Esophagus muscularis mucosa (tissue), 4 donors: Measurements from ENCODE around the gene CPA4. TPM values are rescaled to one million over a fixed set of nuclear protein-coding genes. Genes with fewer than 3 reads are reported as not detected.

Source experiments
- DNase-seq: peaks from one replicate; pipeline ENCODE4 v3.0.0-alpha.2; 2017; ENCODE audit errors: extremely low spot score
- H3K27ac ChIP-seq, 4 donors: fragments of 200-600 bp; sonication (generic); replicated peaks in 1 of 4; 1 replicate in 3 of 4; 2 replicates in 1 of 4; pipeline ENCODE4 v1.5.1; 2016 to 2019; ENCODE audit warnings: mild to moderate bottlenecking in 1 of 4
- H3K27me3 ChIP-seq, 4 donors: fragments of 200-600 bp; sonication (generic); one replicate each; pipeline versions ENCODE4 v1.5.1 to v1.6.0; 2016 to 2019
- H3K36me3 ChIP-seq, 4 donors: fragments of 200-600 bp; sonication (generic); one replicate each; pipeline ENCODE4 v1.5.1; 2016 to 2019
- H3K4me1 ChIP-seq, 4 donors: fragments of 200-600 bp; sonication (generic); one replicate each; pipeline ENCODE4 v1.5.1; 2016 to 2019
- H3K4me3 ChIP-seq, 4 donors: fragments of 200-600 bp; sonication (generic); 1 replicate in 2 of 4; 2 replicates in 2 of 4; pipeline ENCODE4 v1.5.1; 2016 to 2019; ENCODE audit warnings: mild to moderate bottlenecking in 4 of 4, moderate library complexity in 1 of 4
- H3K9me3 ChIP-seq, 4 donors: fragments of 200-600 bp; sonication (generic); 1 replicate in 3 of 4; 2 replicates in 1 of 4; pipeline ENCODE4 v1.5.1; 2016 to 2019
- CTCF ChIP-seq, 3 experiments: fragments of 200-600 bp in 2 of 3; fragments of 450-650 bp in 1 of 3; sonication (generic) in 2 of 3; IDR thresholded peaks; one replicate each; pipeline ENCODE4 v1.5.1; 2017 to 2019; ENCODE audit warnings: antibody characterized with exemption in 3 of 3, mild to moderate bottlenecking in 2 of 3, moderate library complexity in 1 of 3
- EP300 ChIP-seq: sonication (generic); formaldehyde crosslinking; IDR thresholded peaks from one replicate; pipeline ENCODE4 v1.6.1; 2017; ENCODE audit warnings: antibody characterized with exemption
- POLR2A ChIP-seq: fragments of 450-650 bp; IDR thresholded peaks from one replicate; pipeline ENCODE4 v1.6.1; 2017; ENCODE audit warnings: antibody characterized with exemption, moderate library complexity, mild to moderate bottlenecking, low read depth
- POLR2AphosphoS5 ChIP-seq, 2 donors: sonication (generic); formaldehyde crosslinking; IDR thresholded peaks; one replicate each; pipeline ENCODE4 v1.6.1; 2017; ENCODE audit warnings: antibody characterized with exemption in 2 of 2
- WGBS: methylation state at CpG from one replicate; pipeline ENCODE4 v1.1.5; 2018; 5-methylcytosine and 5-hydroxymethylcytosine counted together
- intact Hi-C: fragments of 100-400 bp; cut with DNase I; formaldehyde crosslinking; loops from one replicate; pipeline ENCODE4 v1.15.1; 2023
- total RNA-seq, 4 donors: library from RNA; depleted of rRNA; stranded (reverse); fragments of >200 nt; gene quantifications; one replicate each; pipeline versions ENCODE4 v1.1.0 to v1.2.1, GENCODE V29; 2016

The CPA4 gene
- total RNA-seq, 4 donors from 2014 or later = not detected

GRCh38 chr7:130322615-130323014 is 29.7 kb downstream of the CPA4 start:
- Histone ChIP-seq H3K27ac (no peak overlapping the region), H3K4me1 (no peaks in the 10 kb centered on the region), H3K27me3 (no peaks in the 10 kb centered on the region), H3K4me3 (no peak overlapping the region), H3K36me3 (no peaks in the 10 kb centered on the region), H3K9me3 (no peaks in the 10 kb centered on the region)
- WGBS = 89% methylated on average over 7 of the region's 7 CpGs
- TF ChIP-seq POLR2A = no peak
- TF ChIP-seq POLR2AphosphoS5 (IDR thresholded peaks at IDR 0.05) = no peak
- TF ChIP-seq CTCF (IDR thresholded peaks at IDR 0.05) = no peak
- TF ChIP-seq EP300 = no peak
- intact Hi-C loops = no loop called here
- no peak for DNase-seq

- Histone ChIP-seq H3K4me1 (no peaks in the 10 kb centered on the region), H3K27ac (no peak overlapping the region), H3K9me3 (no peaks in the 10 kb centered on the region), H3K4me3 (no peak overlapping the region), H3K27me3 (no peaks in the 10 kb centered on the region), H3K36me3 (no peaks in the 10 kb centered on the region)
- 93% methylated on average over 10 of the region's 10 CpGs for WGBS
- intact Hi-C loops = no loop called here
- no peak for TF ChIP-seq CTCF (IDR thresholded peaks at IDR 0.05)
- no peak for TF ChIP-seq POLR2A
- TF ChIP-seq EP300 = no peak
- no peak for TF ChIP-seq POLR2AphosphoS5 (IDR thresholded peaks at IDR 0.05)
- no peak for DNase-seq
These were observed 31.5 kb downstream of the CPA4 start for GRCh38 chr7:130324306-130324943.

DNA sequence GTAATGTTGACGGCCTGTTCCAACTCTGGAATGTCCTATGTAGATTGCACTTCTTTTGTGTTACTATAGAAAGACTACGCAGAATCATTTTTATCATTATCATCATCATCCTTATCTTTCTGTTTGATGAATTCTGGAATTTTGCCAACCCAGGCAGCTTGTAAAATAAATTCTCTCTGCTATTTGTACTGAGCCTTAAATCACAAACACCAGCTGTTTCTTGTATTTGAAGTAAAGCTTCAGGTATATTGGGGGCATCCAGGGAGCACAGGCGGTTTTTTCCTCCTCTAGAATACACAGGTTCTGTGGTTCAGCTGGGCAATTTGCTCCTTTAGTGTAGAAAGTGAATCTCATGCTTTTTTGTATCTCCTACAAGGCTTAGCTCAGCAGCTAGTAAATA is 36.7 kb downstream of the CPA4 start:
- no peaks in the 10 kb centered on the region for H3K27me3 ChIP-seq
- H3K36me3 ChIP-seq = no peaks in the 10 kb centered on the region
- no peak overlapping the region for H3K4me3 ChIP-seq
- WGBS = 87% methylated on average over 3 of the region's 3 CpGs
- TF ChIP-seq EP300 = no peak
- H3K4me1 ChIP-seq = peaks cover 0 to 4% (median 1%) of the 10 kb centered on the region in 4 donors
- no peak overlapping the region for H3K27ac ChIP-seq
- intact Hi-C loops = no loop called here
- no peaks in the 10 kb centered on the region for H3K9me3 ChIP-seq
- no peak for DNase-seq

DNA sequence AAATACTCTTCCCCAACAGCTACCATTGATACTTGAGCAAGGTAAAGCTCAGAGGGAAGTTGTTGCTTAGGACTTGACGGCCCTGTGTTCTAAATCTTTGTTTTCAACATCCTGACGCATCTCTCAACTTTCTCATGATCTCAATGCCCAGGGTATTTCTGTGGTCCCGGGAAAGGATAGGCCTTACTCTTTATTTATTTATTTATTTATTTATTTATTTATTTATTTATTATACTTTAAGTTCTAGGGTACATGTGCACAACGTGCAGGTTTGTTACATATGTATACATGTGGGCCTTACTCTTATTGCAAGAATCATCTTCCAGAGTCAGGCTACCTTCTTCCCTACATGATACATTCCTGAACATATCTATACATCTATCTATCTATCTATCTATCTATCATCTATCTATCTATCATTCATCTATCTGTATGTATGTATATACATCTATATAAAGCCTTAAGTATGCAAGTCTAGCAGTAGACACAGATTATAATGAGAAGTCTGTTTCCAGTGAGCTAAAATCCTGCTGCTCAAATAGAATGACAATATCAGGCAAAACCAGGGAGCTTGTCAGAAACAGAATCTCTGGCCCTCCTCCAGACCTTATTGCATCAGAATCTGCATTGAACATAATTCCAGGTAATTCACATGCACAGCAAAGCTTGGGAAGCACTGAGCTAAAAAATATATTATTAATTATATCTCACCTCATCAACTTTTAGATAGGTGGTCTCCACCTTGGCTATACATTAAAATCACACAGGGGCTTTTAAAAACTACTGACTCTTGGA is 39.5 kb downstream of the CPA4 start:
- no peak for DNase-seq
- no peaks in the 10 kb centered on the region for H3K27me3 ChIP-seq
- TF ChIP-seq CTCF (IDR thresholded peaks at IDR 0.05) = no peak
- no peak for TF ChIP-seq POLR2AphosphoS5 (IDR thresholded peaks at IDR 0.05)
- no peak for TF ChIP-seq POLR2A
- TF ChIP-seq EP300 = no peak
- peaks cover 0 to 8% (median 2%) of the 10 kb centered on the region in 4 donors for H3K4me1 ChIP-seq
- intact Hi-C loops = no loop called here
- H3K36me3 ChIP-seq = no peaks in the 10 kb centered on the region
- no peak overlapping the region for H3K27ac ChIP-seq
- WGBS = 96% methylated on average over 4 of the region's 4 CpGs
- H3K4me3 ChIP-seq = no peak overlapping the region
- H3K9me3 ChIP-seq = no peaks in the 10 kb centered on the region

DNA sequence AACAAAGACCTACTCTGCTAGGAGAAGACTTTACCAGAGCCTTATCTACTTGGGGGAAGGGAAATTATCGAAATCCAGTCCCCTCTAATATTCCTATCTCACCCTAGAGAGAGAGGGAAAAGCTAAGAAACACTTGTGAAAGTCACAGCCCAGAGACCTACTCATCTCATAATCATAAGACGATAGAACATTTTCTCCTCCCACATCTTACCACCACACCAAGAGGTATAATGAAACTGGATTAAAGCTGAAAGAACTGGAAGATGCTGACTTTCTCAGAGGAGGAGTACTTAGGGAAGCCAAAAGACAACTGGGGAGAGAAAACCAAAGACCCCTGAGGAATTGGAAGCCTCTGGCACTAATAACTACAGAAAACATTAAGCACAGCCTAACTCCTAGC is 40.9 kb downstream of the CPA4 start:
- TF ChIP-seq EP300 (no peak), POLR2A (no peak), CTCF (IDR thresholded peaks at IDR 0.05) (no peak)
- H3K4me3 ChIP-seq = no peak overlapping the region
- H3K4me1 ChIP-seq = peaks cover 0 to 8% (median 2%) of the 10 kb centered on the region in 4 donors
- no peak overlapping the region for H3K27ac ChIP-seq
- no peak for DNase-seq
- no peaks in the 10 kb centered on the region for H3K9me3 ChIP-seq
- H3K27me3 ChIP-seq = no peaks in the 10 kb centered on the region
- H3K36me3 ChIP-seq = no peaks in the 10 kb centered on the region
- 74% methylated on average over 2 of the region's 2 CpGs for WGBS
- intact Hi-C loops = no loop called here
